HuH-7.5 (cell line): Measurements from ENCODE around the gene LGI2.
A peak's percentile ranks its signal among the peaks of the same experiment; 100 is the strongest.

Experiments
- DNase-seq: peaks from one replicate; pipeline ENCODE4 v3.0.0; 2011; ENCODE audit warnings: low spot score

The LGI2 gene

DNA sequence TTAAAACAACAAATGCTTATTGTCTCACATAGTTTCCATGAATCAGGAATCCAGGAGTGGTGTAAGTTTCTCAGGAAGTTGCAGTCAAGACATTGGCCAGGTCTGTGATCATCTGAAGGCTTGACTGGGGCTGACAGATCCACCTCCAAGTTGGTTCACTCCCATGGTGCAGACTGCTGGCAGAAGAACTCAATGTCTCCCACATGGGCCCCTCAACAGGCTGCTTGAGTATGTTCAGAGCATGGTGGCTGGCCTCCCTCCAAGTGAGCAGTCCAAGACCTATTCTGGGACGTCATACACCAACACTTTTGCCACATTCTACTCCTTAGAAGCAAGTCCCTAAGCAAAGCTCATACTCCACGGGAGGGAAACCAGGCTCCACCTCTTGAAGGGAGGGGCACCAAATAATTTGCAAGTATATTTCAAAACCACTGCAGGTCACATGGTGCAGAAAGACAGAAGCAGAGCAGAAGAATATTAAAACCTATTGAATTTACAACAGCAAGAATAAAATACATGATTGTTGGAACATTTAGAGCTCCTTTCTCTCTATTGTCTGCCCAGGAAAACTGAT is 35.3 kb downstream of the LGI2 start:
- DNase-seq = no peak

- DNase-seq = no peak
Measured at GRCh38 chr4:24993551-24994080, 37.1 kb downstream of the LGI2 start.

DNA sequence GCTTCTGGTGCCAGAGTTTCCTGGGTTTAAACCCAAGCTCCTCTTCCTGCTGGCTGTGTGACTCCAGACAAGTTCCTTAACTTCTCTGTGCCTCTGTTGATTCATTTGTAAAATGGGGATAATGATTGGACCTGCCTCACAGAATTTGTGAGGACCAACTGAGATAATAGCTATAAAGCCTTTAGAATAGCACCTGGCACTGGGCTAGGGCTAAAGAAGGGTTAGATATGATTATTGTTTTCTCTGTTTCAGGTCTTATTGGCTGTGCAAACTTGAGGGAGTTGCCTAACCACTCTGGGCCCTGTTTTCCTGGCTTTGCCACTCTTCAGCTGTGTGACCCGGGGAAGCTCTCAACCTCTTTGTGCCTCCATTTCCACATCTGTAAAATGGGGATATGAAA is 37.8 kb downstream of the LGI2 start:
- DNase-seq = no peak

DNA sequence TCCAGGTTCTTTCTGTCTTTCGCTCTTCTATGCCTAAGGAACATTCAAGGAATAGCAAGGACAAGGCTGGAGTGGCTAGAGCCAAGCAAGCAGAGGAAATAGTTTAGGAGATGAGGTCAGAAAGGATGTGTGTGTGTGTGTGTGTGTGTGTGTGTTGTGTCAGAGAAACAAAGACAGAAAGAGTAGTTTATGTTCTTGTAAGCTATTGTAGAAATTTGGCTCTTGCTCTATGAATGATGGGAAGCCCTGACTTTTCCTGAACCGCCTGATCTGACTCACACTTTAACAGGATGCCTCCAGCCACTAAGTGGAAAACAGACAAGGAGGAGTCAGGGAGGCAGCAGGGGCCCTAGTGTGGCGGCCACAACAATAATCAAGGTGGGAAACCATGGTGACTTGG is 39.7 kb downstream of the LGI2 start:
- DNase-seq = no peak

- no peak for DNase-seq
Measured at GRCh38 chr4:24989327-24989726, 41.4 kb downstream of the LGI2 start.

DNA sequence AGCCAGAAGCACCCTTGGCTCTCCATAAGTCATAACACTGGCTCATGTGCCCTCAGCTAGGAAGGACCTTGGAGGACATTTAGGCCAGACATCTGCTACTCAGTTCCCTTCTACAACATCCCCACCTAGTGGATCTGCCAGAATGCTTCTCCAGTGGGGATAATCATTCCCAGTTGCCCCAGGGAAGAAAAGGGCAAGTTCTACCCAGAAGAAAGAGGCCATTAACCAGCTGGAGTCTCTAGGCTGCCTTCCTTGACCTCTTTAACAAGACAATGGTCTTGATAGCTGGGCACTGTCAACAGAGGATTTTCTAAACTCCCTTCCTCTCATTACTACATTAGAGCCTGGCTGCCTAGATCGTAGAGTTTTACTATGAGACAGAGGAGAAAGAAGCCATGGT is 42.0 kb downstream of the LGI2 start:
- DNase-seq = peak; percentile 68

- DNase-seq = no peak
Measured at GRCh38 chr4:24984602-24985532, 45.9 kb downstream of the LGI2 start.

DNA sequence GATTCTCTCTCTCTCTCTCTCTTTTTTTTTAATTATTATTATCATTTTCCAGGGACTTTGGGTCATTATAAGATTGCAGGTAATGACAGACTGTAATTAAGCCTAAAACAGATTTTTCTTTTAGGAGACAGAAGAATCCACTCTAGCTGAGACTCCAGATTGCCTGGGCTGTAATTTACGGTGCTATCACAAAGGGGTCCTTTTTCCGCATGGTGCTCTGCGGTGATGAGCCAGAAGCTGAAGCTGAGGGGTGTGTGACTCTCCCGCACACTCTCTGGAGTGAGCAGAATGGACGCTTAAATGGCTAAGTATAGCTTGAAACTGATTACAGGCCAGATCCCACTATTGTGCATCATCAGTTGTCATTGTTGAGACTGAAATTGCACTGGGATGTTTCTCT is 50.0 kb downstream of the LGI2 start:
- DNase-seq = no peak

DNA sequence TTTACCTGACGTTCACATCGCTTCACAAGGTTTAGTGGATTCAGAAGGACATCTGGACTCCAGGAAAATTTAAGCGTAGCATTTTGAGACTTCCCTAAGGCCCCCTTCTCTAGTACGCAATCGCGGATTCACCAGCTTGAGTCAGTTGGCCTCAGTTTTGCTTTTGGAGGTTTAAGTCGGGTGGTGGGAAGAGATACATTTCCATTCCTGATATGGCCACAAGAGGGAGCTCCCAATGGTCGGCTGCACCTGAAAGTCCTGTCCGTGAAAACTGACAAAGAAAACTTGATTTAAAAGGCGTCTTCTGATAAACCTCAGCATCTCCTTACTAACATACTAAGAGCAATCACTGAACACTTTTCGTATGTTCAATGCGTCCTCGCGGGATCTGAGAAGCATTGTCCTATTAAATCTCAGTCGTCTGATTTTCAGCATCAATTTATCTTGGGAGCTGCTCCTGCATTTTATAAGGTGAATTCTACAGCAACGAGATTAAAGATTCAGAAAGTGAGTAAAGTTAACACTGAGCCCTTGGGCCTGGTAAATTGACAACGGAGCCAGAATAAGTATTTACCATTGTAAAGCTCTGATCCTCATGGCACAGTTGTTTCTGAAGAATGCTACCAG is 50.6 kb downstream of the LGI2 start:
- peak; percentile 43 for DNase-seq

- DNase-seq = no peak
Measured at GRCh38 chr4:24979554-24979953, 51.2 kb downstream of the LGI2 start.

DNA sequence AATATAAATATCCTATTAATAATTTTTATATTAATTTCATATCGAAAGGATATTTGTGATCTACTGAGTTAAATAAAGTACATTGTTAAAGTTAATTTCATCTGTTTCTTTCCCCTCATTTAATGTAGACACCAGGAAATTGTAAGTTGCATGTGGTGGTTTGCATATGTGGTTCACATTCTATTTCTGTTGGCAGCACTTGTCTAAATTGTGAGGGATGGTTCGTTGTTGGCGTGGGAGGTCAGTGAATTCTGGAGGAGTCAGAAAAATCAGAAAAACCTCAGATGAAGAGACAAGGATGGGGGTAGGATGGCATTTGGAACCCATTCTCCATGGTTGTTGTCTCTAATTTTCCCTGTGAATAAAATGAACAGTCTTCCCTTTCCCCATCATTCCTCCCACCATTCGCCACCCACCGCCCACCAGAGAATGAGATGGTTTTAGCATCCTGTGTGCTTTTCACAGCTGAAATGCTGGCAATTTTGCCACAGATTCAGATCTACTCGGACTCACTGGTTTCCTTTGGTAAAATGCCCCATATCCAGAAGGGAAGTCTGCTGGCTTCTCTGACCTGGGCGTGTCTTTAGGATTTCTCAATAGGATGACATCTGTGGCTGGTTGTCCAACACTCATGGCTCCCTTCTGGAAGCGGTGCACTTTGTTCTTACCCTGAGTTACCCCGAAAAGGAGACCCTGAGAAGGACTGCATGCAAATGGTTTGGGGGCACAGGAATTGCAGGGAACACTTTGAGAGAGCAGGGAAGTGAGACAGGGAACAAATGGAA is 52.3 kb downstream of the LGI2 start:
- no peak for DNase-seq

DNA sequence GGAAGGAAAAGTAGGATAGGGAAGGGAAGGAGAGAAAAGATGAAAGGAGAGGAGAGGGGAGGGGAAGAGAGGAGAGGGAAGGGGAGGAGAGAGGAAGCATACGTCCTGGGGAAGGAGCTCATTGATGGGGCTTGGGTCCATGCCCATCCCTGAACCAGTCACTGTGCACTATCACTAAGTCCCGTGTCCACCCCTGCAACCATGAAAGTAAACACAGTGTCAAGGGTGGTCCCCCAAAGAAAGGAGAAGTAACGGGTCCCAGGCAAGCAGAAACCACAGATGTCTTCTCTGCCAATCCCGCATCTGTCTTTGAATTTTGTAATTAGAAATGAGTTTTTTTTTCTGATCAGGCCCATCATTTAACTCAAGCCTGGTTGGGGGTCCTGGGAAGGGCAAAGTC is 55.2 kb downstream of the LGI2 start:
- DNase-seq = no peak

DNA sequence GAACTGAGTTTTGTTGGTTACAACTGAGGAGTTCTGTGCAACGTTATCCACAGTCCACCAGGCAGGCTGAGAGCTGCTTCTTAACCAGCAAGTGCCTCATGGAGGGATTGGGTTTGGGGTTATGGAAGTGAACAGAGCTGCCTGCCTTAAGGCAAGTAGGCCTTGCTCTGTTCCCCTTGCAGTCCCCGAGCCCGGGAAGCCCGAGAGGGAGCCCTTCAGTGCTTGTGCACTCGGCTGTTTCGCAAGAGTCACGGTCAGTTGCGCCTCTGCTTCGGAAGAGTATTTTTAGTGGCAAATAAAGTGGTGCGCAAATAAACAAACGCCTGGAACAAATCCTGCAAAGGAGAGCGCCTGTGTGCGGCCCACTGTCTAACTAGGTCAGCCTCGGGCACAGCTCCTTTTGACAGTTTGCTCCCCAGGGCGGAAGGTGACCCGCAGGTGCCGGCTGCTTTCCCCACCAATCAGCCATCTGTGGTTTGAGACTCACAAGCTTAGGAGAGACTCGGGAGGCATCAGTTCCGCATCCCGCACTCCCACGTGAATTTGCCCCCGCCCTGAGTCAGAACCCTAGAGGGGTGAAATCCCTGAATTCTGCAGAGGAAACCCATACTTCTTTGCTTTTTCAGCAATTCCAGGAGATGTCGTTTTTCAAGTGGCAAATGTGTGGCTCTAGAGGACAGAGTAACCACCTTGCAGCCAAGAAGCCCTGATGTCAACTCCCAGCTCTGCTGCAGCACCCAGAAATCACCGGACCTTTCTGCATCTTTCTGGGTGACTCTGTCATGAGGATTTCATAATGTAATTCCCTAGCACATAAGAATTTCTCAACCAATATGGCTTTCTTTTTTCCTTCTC is 56.8 kb downstream of the LGI2 start:
- peak; percentile 51 for DNase-seq

DNA sequence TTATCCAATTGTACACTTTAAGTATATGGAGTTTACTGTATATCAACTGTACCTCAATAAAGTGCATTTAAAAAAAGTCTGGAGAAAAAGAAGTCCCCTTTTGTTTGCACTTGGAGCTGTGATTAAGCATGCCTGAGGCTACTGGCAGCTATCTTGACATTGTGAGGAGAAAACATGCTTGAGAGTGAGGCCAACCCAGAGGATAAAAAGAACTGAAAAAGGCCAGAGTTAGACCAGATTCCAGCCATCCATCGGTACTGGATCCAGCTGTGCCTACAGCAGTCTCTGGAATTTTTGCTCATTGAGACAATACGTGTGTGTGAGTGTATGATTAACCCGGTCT is 57.4 kb downstream of the LGI2 start:
- peak; percentile 42 for DNase-seq

DNA sequence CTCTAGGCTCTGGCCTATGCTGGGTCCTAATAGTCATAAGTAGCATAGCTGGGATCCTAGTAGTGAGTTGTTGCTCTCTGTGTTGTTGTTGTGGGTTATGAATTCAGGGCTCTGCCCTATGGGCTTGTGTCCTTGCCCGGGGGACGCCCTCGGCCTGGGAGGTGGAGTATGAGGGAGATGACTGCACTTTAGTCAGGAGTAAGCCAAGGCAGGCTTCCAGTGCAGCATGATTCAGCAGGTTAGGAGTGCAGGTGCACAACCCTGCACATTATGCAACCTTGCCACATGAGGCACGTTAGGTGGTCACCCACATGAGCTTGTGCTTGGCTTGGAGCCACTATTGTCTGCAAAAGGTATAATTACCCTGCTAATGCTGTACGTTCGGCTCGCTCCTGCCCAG is 59.6 kb downstream of the LGI2 start:
- DNase-seq = no peak

GRCh38 chr4:24970635-24971034 is 60.1 kb downstream of the LGI2 start:
- no peak for DNase-seq

DNA sequence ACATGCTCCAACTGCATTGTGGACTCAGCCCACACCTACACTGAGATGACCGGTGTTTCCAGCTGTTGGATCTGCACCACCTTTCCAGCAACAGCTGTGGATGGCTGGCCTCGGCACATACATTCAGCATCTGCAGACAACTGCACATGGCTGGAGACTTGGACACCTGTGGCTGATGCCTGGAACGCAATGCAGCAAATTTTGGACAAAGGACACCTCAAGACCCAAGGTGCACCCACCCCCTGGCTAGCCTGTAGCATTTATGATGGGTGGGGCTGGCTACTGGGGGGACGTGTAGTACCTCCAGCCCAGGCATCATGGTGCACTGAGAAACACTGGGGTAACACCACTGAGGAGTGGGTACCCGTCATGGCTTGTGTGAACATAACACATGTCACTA is 60.6 kb downstream of the LGI2 start:
- no peak for DNase-seq

DNA sequence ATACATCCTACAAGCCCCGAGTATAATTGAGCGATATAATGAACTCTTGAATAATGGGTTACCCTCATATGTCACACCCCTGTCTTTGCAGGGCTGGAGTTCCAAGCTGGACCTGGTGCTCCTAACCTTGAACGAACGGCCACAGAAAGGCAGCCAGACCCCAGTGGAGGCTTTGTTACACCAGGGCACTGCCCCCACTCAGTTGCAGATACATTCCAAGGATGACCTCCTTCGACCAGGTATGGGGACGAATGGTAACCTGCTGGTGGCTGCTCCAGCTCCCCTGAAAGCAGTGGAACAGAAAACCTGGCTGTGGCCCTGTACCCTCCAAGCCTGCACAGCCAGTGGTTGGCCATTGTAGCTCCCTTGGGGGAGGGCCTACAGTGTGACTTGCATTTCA is 61.3 kb downstream of the LGI2 start:
- DNase-seq = no peak

GRCh38 chr4:24968992-24969391 is 61.8 kb downstream of the LGI2 start:
- DNase-seq = no peak

- DNase-seq = no peak
Measured at GRCh38 chr4:24968278-24968677, 62.5 kb downstream of the LGI2 start.

DNA sequence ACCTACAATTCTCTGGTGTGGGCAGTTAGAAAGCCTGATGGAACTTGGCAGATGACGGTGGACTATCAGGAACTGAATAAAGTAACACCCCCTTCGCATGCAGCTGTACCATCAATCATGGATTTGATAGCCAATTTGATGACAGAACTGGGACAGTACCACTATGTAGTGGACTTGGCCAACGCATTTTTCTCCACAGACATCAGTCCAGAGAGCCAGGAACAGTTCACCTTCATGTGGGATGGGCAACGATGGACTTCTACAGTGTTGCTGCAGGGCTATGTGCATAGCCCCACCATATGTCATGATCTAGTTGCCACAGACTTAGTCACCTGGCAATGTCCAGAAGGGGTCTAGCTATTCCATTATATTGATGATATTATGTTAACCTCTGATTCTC is 63.4 kb downstream of the LGI2 start:
- DNase-seq = no peak
